Stimulated activated CD4-positive, alpha-beta T cell treated with anti-CD3 and anti-CD28 coated beads, Interleukin-1b, Interleukin-23, amount 100 ng/mL, for 24 hours (primary cell): ENCODE measurements around the gene LY6G5B.
"Not testable (repeated sequence)": the region's sequence is repeated elsewhere in the genome, so short reads cannot be mapped to it uniquely, and the experiment has no call there.

Source experiments
- DNase-seq, 4 experiments: peaks; one replicate each; pipeline ENCODE4 v3.0.0-alpha.2; 2020; ENCODE audit warnings: low read depth in 4 of 4, low spot score in 1 of 4

The LY6G5B gene

GRCh38 chr6:31690231-31691077, 20.7 kb downstream of the LY6G5B start:
- DNase-seq = no peak

- no peak for DNase-seq
These were observed 21.3 kb downstream of the LY6G5B start for GRCh38 chr6:31691078-31691463.

- DNase-seq = no peak
These were observed 21.9 kb downstream of the LY6G5B start for GRCh38 chr6:31691564-31692108.

- DNase-seq = no peak
These were observed 22.6 kb downstream of the LY6G5B start for GRCh38 chr6:31692353-31692752.

- DNase-seq = no peak
These were observed 23.1 kb downstream of the LY6G5B start for GRCh38 chr6:31692886-31693285.

GRCh38 chr6:31693535-31693934, 23.8 kb downstream of the LY6G5B start:
- DNase-seq = no peak

- no peak for DNase-seq
These were observed 27.8 kb downstream of the LY6G5B start for GRCh38 chr6:31697555-31697954.

- DNase-seq = no peak
These were observed 31.1 kb downstream of the LY6G5B start for GRCh38 chr6:31700740-31701401.

GRCh38 chr6:31701666-31702404, 32.1 kb downstream of the LY6G5B start:
- DNase-seq = no peak

- peak in 1 of 4 experiments; percentile 24 for DNase-seq
These were observed 32.6 kb downstream of the LY6G5B start for GRCh38 chr6:31702405-31702818.

- DNase-seq = peak; percentile 89 to 98 (median 94)
These were observed 33.3 kb downstream of the LY6G5B start, which contains the start of gene ABHD16A for GRCh38 chr6:31702819-31703716. ABHD16A (minus strand) TSS chr6:31703324; CDS start chr6:31703281, 43 bp downstream.

- DNase-seq = no peak
These were observed 36.2 kb downstream of the LY6G5B start for GRCh38 chr6:31705931-31706330.

GRCh38 chr6:31706599-31706998, 36.8 kb downstream of the LY6G5B start, which contains the start of gene LY6G6F:
LY6G6F (plus strand) TSS chr6:31706866; CDS start chr6:31706907, 41 bp downstream.
- no peak for DNase-seq

GRCh38 chr6:31707701-31708100, 37.9 kb downstream of the LY6G5B start:
- no peak for DNase-seq

GRCh38 chr6:31708224-31708623, 38.4 kb downstream of the LY6G5B start:
- no peak for DNase-seq

GRCh38 chr6:31709157-31709556, 39.4 kb downstream of the LY6G5B start:
- DNase-seq = not testable (repeated sequence)

GRCh38 chr6:31710523-31711219, 40.9 kb downstream of the LY6G5B start:
- DNase-seq = no peak

GRCh38 chr6:31711233-31711632, 41.5 kb downstream of the LY6G5B start:
- DNase-seq = no peak

- no peak for DNase-seq
These were observed 42.5 kb downstream of the LY6G5B start for GRCh38 chr6:31712296-31712695.

- DNase-seq = no peak
These were observed 43.7 kb downstream of the LY6G5B start for GRCh38 chr6:31713465-31713864.
